HCT116 (cell line): ENCODE data around the gene PLEKHA5. TPM values are rescaled to one million over a fixed set of nuclear protein-coding genes. Genes with fewer than 3 reads are reported as not detected.

Source experiments
- ATAC-seq: fragments of 200-7000 bp; cut with Tn5 transposase; 2 replicates; pipeline ENCODE4 v1.9.1; 2020; ENCODE audit warnings: mild to moderate bottlenecking, moderate library complexity
- BruUV-seq: library from RNA; stranded (reverse); fragments of 400-500 nt; replicated peaks from 2 replicates; lab custom pipeline; 2021; lab: Mats Ljungman, UMichigan
- CTCF ChIA-PET: fragments of 300-600 bp; sonication (Branson Sonifier 250); formaldehyde crosslinking; loops from one replicate; lab custom pipeline; 2021; ENCODE audit warnings: antibody characterized with exemption; lab: Charles Lee
- POLR2A ChIA-PET: fragments of 300-600, 350-600 bp; sonication (Branson Sonifier 250); formaldehyde crosslinking; loops from one replicate; lab custom pipeline; 2021; ENCODE audit warnings: antibody characterized with exemption; lab: Charles Lee
- RAD21 ChIA-PET, 2 experiments: fragments of 300-600 bp; sonication (Branson Sonifier 250); formaldehyde crosslinking; loops; one replicate each; lab custom pipeline; 2023; ENCODE audit warnings: low total read pairs in 2 of 2; ENCODE audit not compliant: uncharacterized antibody in 2 of 2, unreplicated experiment in 2 of 2, low non-redundant PET in 1 of 2; lab: Charles Lee
- DNase-seq: peaks from one replicate; pipeline ENCODE4 v3.0.0-alpha.2; 2010; ENCODE audit warnings: low read depth, low spot score
- H2AFZ ChIP-seq: fragments of 200-600 bp; shearing (Covaris generic), sonication (generic); 2 replicates; pipeline ENCODE4 v1.6.1; 2017; ENCODE audit warnings: low read depth, mixed run types, mixed read lengths, antibody characterized with exemption, low read length; ENCODE audit not compliant: poor library complexity, severe bottlenecking
- H3K27ac ChIP-seq: 2 replicates; pipeline ENCODE4 v1.5.1; 2012; ENCODE audit warnings: low read depth, low read length
- H3K27me3 ChIP-seq: fragments of 200-600 bp; sonication (generic); 2 replicates; pipeline ENCODE4 v1.6.1; 2016; ENCODE audit warnings: mixed run types, low read length, mixed read lengths; ENCODE audit not compliant: insufficient read depth
- H3K36me3 ChIP-seq, 2 experiments: fragments of 200-500 bp in 1 of 2; fragments of 200-600 bp in 1 of 2; sonication (Bioruptor generic) in 1 of 2; sonication (generic) in 1 of 2; 2 replicates each; pipeline versions ENCODE4 v1.5.1 to v1.6.1; 2014 to 2016; ENCODE audit warnings: low read length in 2 of 2, inconsistent platforms in 1 of 2, mixed read lengths in 1 of 2, mixed run types in 1 of 2; ENCODE audit not compliant: insufficient read depth in 2 of 2, control insufficient read depth in 1 of 2
- H3K4me1 ChIP-seq, 2 experiments: fragments of 200-600 bp in 1 of 2; sonication (generic) in 1 of 2; 2 replicates each; pipeline versions ENCODE4 v1.5.1 to v1.6.1; 2012 to 2017; ENCODE audit warnings: low read length in 2 of 2, inconsistent platforms in 1 of 2, mild to moderate bottlenecking in 1 of 2, mixed read lengths in 1 of 2, mixed run types in 1 of 2, moderate library complexity in 1 of 2; ENCODE audit not compliant: insufficient read depth in 2 of 2, control insufficient read depth in 1 of 2
- H3K4me2 ChIP-seq: fragments of 200-600 bp; sonication (generic); 2 replicates; pipeline ENCODE4 v1.6.1; 2017; ENCODE audit warnings: mixed run types, low read length, mixed read lengths
- H3K4me3 ChIP-seq, 2 experiments: fragments of 200-600 bp in 1 of 2; sonication (generic) in 1 of 2; replicated peaks in 1 of 2; 2 replicates each; pipeline ENCODE4 v1.5.1; 2011 to 2016; ENCODE audit warnings: low read length in 2 of 2, control low read depth in 1 of 2, low read depth in 1 of 2, mild to moderate bottlenecking in 1 of 2, mixed read lengths in 1 of 2, mixed run types in 1 of 2
- H3K79me2 ChIP-seq: fragments of 200-600 bp; sonication (generic); 2 replicates; pipeline ENCODE4 v1.6.1; 2017; ENCODE audit warnings: mild to moderate bottlenecking, mixed run types, low read length, moderate library complexity, mixed read lengths; ENCODE audit not compliant: insufficient read depth
- H3K9ac ChIP-seq: fragments of 200-600 bp; sonication (generic); 2 replicates; pipeline ENCODE4 v1.6.1; 2016; ENCODE audit warnings: low read length, mixed read lengths
- H3K9me2 ChIP-seq: fragments of 200-600 bp; sonication (generic), shearing (Covaris generic); 2 replicates; pipeline ENCODE4 v1.6.1; 2017; ENCODE audit warnings: mixed run types, mild to moderate bottlenecking, moderate library complexity; ENCODE audit not compliant: insufficient read depth
- H3K9me3 ChIP-seq, 2 experiments: fragments of 200-500 bp in 1 of 2; fragments of 200-600 bp in 1 of 2; sonication (Bioruptor generic) in 1 of 2; sonication (generic) in 1 of 2; 2 replicates each; pipeline ENCODE4 v1.6.1; 2014 to 2017; ENCODE audit warnings: low read length in 2 of 2, mixed read lengths in 2 of 2, inconsistent platforms in 1 of 2, low read depth in 1 of 2, mild to moderate bottlenecking in 1 of 2, mixed run types in 1 of 2, moderate library complexity in 1 of 2; ENCODE audit not compliant: control insufficient read depth in 1 of 2, insufficient read depth in 1 of 2
- H4K20me1 ChIP-seq: fragments of 200-600 bp; sonication (generic), shearing (Covaris generic); 2 replicates; pipeline ENCODE4 v1.6.1; 2017; ENCODE audit warnings: mixed run types, mild to moderate bottlenecking, moderate library complexity; ENCODE audit not compliant: insufficient read depth
- ATF3 ChIP-seq: IDR thresholded peaks from 2 replicates; pipeline ENCODE4 v1.6.1; 2012
- CBX3 ChIP-seq: IDR thresholded peaks from 2 replicates; pipeline ENCODE4 v1.6.1; 2012; ENCODE audit warnings: low read depth
- CEBPB ChIP-seq: IDR thresholded peaks from 2 replicates; pipeline ENCODE4 v1.6.1; 2012; ENCODE audit warnings: low read depth
- CTCF ChIP-seq, 3 experiments: fragments of 200-600 bp in 1 of 3; sonication (generic) in 1 of 3; IDR thresholded peaks in 2 of 3; conservative IDR thresholded peaks in 1 of 3; 2 replicates each; pipeline ENCODE4 v1.5.1; 2012 to 2017; ENCODE audit warnings: low read depth in 2 of 3, low read length in 2 of 3, antibody characterized with exemption in 1 of 3, borderline replicate concordance in 1 of 3, control low read depth in 1 of 3, mild to moderate bottlenecking in 1 of 3, mixed read lengths in 1 of 3, mixed run types in 1 of 3, moderate library complexity in 1 of 3; ENCODE audit not compliant: insufficient read depth in 1 of 3
- EGR1 ChIP-seq: IDR thresholded peaks from 2 replicates; pipeline ENCODE4 v1.6.1; 2012; ENCODE audit warnings: low read depth
- ELF1 ChIP-seq: IDR thresholded peaks from 2 replicates; pipeline ENCODE4 v1.6.1; 2012; ENCODE audit warnings: low read depth, borderline replicate concordance
- EZH2 ChIP-seq: fragments of 200-600 bp; sonication (generic); IDR thresholded peaks from 2 replicates; pipeline ENCODE4 v1.6.1; 2017; ENCODE audit warnings: antibody characterized with exemption, mixed run types
- EZH2phosphoT487 ChIP-seq: fragments of 200-600 bp; IDR thresholded peaks from 2 replicates; pipeline ENCODE4 v1.6.1; 2018; ENCODE audit warnings: antibody characterized with exemption, borderline replicate concordance
- FOSL1 ChIP-seq: IDR thresholded peaks from 2 replicates; pipeline ENCODE4 v1.6.1; 2012; ENCODE audit warnings: low read depth
- JUND ChIP-seq: IDR thresholded peaks from 2 replicates; pipeline ENCODE4 v1.6.1; 2012
- MAX ChIP-seq: IDR thresholded peaks from 2 replicates; pipeline ENCODE4 v1.6.1; 2012
- POLR2A ChIP-seq: IDR thresholded peaks from 2 replicates; pipeline ENCODE4 v1.7.0; 2011; ENCODE audit warnings: borderline replicate concordance; ENCODE audit not compliant: insufficient read depth, insufficient read length; ENCODE audit errors: extremely low read depth
- POLR2AphosphoS5 ChIP-seq: IDR thresholded peaks from 2 replicates; pipeline ENCODE4 v1.6.1; 2011; ENCODE audit warnings: mild to moderate bottlenecking, low read depth, low read length, moderate library complexity
- RAD21 ChIP-seq: IDR thresholded peaks from 2 replicates; pipeline ENCODE4 v1.6.1; 2012; ENCODE audit warnings: low read depth, mild to moderate bottlenecking
- SP1 ChIP-seq: IDR thresholded peaks from 2 replicates; pipeline ENCODE4 v1.6.1; 2012; ENCODE audit warnings: low read depth
- SRF ChIP-seq: IDR thresholded peaks from 2 replicates; pipeline ENCODE4 v1.6.1; 2012; ENCODE audit warnings: low read depth
- TCF7L2 ChIP-seq: IDR thresholded peaks from 2 replicates; pipeline ENCODE4 v1.7.0; 2011; ENCODE audit warnings: borderline replicate concordance, inconsistent platforms; ENCODE audit not compliant: insufficient read depth, insufficient read length; ENCODE audit errors: extremely low read depth
- ZFX ChIP-seq: fragments of 450-650 bp; IDR thresholded peaks from 2 replicates; pipeline ENCODE4 v1.6.1; 2017
- intact Hi-C: fragments of 100-400 bp; cut with micrococcal nuclease; formaldehyde crosslinking; loops from 2 replicates; pipeline ENCODE4 v1.10.0; 2022
- total RNA-seq: library from RNA; stranded (reverse); gene quantifications from one replicate; pipeline ENCODE4 v1.2.1, GENCODE V29; 2021; ENCODE audit not compliant: unreplicated experiment

The PLEKHA5 gene
- total RNA-seq, 1 experiment from 2014 or later, result 18.9 TPM

GRCh38 chr12:19245106-19245505, 115.6 kb downstream of the PLEKHA5 start (continued):
- no peak for TF ChIP-seq CTCF (IDR thresholded peaks at IDR 0.05 in 2 of 3, conservative IDR thresholded peaks at IDR 0.05 in 1 of 3; ENCODE audit: borderline replicate concordance in 1 of 3, insufficient read depth in 1 of 3, low read depth in 2 of 3, low read length in 2 of 3)
- TF ChIP-seq SP1, result no peak
- no peak for TF ChIP-seq TCF7L2
- no peak for TF ChIP-seq CEBPB
- no peak for TF ChIP-seq EGR1
- no peak for TF ChIP-seq EZH2phosphoT487
- no peak for TF ChIP-seq RAD21

- TF ChIP-seq ATF3 (no peak), POLR2A (no peak), EZH2 (no peak), MAX (no peak), CEBPB (no peak), CBX3 (no peak), JUND (no peak), ZFX (no peak), CTCF (IDR thresholded peaks at IDR 0.05 in 2 of 3, conservative IDR thresholded peaks at IDR 0.05 in 1 of 3; ENCODE audit: borderline replicate concordance in 1 of 3, insufficient read depth in 1 of 3, low read depth in 2 of 3, low read length in 2 of 3) (no peak), ELF1 (no peak), EZH2phosphoT487 (no peak), SRF (no peak), POLR2AphosphoS5 (no peak), FOSL1 (no peak)
- CTCF ChIA-PET, result no interaction called here
- Histone ChIP-seq H3K4me2 (no peak overlapping the region), H2AFZ (no peak overlapping the region), H3K9ac (no peak overlapping the region), H3K79me2 (peaks cover 3% of the 10 kb centered on the region; the same call in 1 of the 2 replicates), H3K36me3 (no peaks in the 10 kb centered on the region), H3K9me2 (no peaks in the 10 kb centered on the region), H3K4me3 (no peak overlapping the region), H4K20me1 (no peaks in the 10 kb centered on the region), H3K9me3 (no peaks in the 10 kb centered on the region), H3K27ac (no peak overlapping the region), H3K4me1 (no peaks in the 10 kb centered on the region), H3K27me3 (no peaks in the 10 kb centered on the region)
- DNase-seq (no peak), ATAC-seq (no peak)
- POLR2A ChIA-PET, result no interaction called here
- intact Hi-C loops, result no loop called here
- RAD21 ChIA-PET, result no interaction called here
- no TSS peak for BruUV-seq
Observed at GRCh38 chr12:19245666-19246065, 116.1 kb downstream of the PLEKHA5 start.
